GM19452 (cell line): ENCODE measurements around the gene HTT-AS.

Experiments used
- ATAC-seq: cut with Tn5 transposase; IDR thresholded peaks from one replicate; pipeline ENCODE4 v1.9.1; 2021; ENCODE audit not compliant: unreplicated experiment

Gene HTT-AS

DNA sequence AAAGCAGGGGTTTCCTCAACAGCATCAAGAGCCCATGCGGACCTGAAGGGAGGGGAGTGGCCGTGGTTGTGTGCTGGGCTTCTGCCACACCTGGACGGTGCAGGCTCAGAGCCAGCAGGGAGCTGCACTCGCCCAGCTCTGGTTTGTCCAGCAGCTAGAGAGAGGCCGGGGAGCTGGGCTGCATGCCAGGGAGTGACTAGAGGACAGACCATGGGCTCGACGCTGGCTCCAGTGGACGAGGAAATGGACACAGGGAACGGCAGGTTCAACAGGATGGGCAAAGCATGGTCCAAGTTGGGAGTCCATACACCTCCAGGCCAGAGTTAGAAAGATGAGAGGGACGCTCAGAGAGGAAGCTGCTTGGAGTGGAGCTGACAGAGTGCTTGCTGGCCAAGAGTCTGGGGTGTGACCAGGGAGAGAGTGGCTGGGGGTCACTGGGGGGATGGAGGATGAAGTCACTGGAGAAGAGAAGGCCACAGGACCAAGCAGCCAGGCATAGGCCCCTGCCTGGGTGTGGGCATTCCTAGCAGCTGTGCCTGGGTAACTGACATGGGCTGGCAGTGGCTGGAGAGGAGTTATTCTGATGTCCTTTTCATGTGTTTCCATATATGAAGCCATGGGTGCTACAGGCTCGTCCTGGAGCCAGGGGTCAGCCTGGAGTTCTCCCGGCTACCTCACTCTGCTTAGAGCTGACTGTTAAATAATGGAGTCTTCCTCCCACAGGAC, 42.8 kb downstream of the HTT-AS start:
- ATAC-seq: no peak

- ATAC-seq: no peak
These were observed 43.6 kb downstream of the HTT-AS start for GRCh38 chr4:3030566-3031356.

- ATAC-seq: no peak
These were observed 44.9 kb downstream of the HTT-AS start for GRCh38 chr4:3029464-3029863.

DNA sequence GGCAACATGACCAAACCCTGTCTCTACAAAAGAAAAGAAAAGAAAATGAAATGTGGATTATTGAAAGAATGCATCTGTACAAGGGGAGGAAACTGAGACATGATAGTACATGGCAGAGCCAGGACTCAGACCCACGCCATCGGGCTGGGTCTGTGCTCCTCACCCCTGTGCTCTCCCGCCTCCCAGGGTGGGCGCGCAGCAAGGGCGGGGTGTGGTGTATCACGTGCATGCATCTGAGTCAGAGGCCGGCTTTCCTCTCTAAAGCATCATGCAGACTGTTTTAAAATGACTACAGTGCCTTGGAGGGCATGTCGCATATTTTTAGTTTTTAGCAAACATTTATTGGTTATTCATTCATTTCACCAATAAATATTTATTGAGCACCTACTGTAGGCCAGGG, 47.8 kb downstream of the HTT-AS start:
- ATAC-seq: no peak

DNA sequence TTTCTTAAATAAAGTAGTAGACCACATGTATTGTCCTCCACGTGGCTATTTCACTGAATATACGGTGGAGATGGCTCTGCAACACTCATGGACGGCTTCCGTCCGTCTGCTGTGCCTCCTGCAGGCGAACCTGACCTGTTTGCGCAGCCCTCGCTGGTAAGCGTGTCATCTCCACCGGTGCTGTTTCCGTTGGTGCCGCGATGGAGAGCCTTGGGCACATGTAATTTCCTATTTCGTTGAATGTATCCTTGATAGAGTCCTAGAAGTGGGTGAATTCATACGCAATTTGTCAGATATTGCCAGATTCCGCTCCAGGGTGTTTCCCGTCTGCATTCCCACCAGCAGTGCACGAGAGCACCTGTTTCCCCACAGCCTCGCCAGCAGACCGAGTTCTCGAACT, 48.5 kb downstream of the HTT-AS start:
- ATAC-seq: no peak

- ATAC-seq: no peak
These were observed 51.7 kb downstream of the HTT-AS start for GRCh38 chr4:3022651-3023050.

- no peak for ATAC-seq
These were observed 52.2 kb downstream of the HTT-AS start for GRCh38 chr4:3022112-3022511.

GRCh38 chr4:3021627-3022026, 52.7 kb downstream of the HTT-AS start:
- no peak for ATAC-seq

GRCh38 chr4:3021127-3021526, 53.2 kb downstream of the HTT-AS start:
- ATAC-seq: no peak

- no peak for ATAC-seq
These were observed 55.0 kb downstream of the HTT-AS start for GRCh38 chr4:3019145-3019846.

GRCh38 chr4:3017504-3017903, 56.8 kb downstream of the HTT-AS start:
- ATAC-seq: no peak

DNA sequence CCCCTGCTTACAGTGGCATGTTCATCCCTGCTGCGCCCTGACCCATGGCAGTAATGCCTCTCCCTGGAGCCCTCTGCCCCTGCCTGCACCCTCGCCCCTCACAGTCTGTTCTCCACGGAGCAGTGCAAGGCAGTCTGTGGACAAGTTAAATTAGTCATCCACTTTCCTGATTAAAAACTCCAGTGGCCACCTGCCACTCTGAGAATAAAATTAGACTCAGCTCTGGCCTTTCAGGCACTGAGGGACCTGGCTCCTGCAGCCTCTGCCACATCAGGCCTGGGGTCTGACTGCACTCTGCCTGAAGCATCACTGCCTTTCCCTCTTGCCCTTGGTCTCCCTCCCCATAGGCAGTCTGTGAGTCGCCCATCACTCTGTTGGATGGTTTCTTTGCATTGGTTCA, 57.4 kb downstream of the HTT-AS start:
- no peak for ATAC-seq

- ATAC-seq: no peak
These were observed 60.4 kb downstream of the HTT-AS start for GRCh38 chr4:3013839-3014350.
